GM10847 (cell line): Measurements from ENCODE around the gene GALNTL6.

Experiments used
- POLR2A ChIP-seq: IDR thresholded peaks from 2 replicates; pipeline ENCODE4 v1.6.1; 2011; ENCODE audit not compliant: insufficient read length; ENCODE audit errors: extremely low read depth

The GALNTL6 gene

GRCh38 chr4:173014836-173015235 is 1201.6 kb downstream of the GALNTL6 start:
- TF ChIP-seq POLR2A = no peak

GRCh38 chr4:173017802-173018201 is 1204.6 kb downstream of the GALNTL6 start:
- TF ChIP-seq POLR2A = no peak

DNA sequence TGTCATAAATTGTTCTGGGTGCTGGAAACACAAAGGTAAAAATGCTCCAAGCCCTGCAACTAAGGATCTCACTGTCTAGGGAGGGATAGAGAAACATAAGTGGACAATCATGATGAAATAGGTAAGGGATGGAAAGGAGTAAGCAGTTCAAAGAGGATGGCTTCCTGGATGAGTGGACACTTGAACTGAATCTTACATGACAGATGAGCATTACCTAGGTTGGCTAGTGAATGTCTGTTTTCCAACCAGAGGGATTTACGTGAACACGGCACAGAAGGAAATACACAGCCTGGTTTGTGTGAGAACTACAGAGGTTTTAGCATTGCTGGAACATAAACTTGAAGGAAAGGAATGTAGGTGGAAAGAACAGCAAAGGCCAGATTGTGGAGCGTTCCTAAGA is 1205.2 kb downstream of the GALNTL6 start:
- TF ChIP-seq POLR2A = no peak

GRCh38 chr4:173019664-173020063 is 1206.5 kb downstream of the GALNTL6 start:
- TF ChIP-seq POLR2A = no peak

GRCh38 chr4:173024203-173024602 is 1211.0 kb downstream of the GALNTL6 start:
- TF ChIP-seq POLR2A = no peak

- TF ChIP-seq POLR2A = no peak
Measured at GRCh38 chr4:173025131-173025530, 1211.9 kb downstream of the GALNTL6 start.

GRCh38 chr4:173037242-173037641 is 1224.0 kb downstream of the GALNTL6 start:
- no peak for TF ChIP-seq POLR2A

GRCh38 chr4:173038192-173038896 is 1225.1 kb downstream of the GALNTL6 start:
- no peak for TF ChIP-seq POLR2A

- no peak for TF ChIP-seq POLR2A
Measured at GRCh38 chr4:173039617-173040577, 1226.7 kb downstream of the GALNTL6 start.

DNA sequence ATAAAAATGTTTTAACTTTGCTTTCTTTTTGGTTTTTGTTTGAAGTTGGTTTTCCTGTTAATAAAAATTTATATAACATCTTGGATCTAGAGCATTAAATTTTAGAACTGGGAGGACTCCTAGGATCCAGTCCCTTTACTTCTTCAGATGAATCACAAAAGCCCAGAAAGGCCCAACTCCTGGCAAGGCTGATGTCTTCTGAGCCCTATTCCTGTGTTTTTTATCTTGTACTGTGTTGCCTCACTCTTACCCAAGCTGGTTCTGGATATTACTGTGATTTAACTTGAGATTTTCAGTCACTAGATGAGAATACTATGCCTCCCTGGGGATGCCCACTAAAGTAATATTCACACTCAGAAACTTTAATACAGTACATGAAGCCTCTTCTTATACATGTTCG is 1228.3 kb downstream of the GALNTL6 start:
- TF ChIP-seq POLR2A = no peak

DNA sequence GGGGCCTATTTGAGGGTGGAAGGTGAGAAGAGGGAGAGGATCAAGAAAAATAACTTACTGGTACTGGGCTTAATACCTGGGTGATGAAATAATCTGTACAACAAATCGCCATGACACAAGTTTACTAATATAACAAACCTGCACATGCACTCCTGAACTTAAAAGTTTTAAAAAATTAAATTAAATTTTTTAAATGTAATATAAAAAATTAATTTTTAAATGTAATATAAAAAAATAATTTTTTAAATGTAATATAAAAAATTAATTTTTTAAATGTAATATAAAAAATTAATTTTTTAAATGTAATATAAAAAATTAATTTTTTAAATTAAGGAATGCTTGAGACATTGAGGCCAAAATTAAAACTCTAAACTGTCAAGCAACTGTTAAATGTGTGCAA is 1231.1 kb downstream of the GALNTL6 start:
- TF ChIP-seq POLR2A = no peak

GRCh38 chr4:173045571-173045970 is 1232.4 kb downstream of the GALNTL6 start:
- TF ChIP-seq POLR2A = no peak

GRCh38 chr4:173046144-173046543 is 1232.9 kb downstream of the GALNTL6 start:
- no peak for TF ChIP-seq POLR2A

GRCh38 chr4:173046818-173047217 is 1233.6 kb downstream of the GALNTL6 start:
- no peak for TF ChIP-seq POLR2A

DNA sequence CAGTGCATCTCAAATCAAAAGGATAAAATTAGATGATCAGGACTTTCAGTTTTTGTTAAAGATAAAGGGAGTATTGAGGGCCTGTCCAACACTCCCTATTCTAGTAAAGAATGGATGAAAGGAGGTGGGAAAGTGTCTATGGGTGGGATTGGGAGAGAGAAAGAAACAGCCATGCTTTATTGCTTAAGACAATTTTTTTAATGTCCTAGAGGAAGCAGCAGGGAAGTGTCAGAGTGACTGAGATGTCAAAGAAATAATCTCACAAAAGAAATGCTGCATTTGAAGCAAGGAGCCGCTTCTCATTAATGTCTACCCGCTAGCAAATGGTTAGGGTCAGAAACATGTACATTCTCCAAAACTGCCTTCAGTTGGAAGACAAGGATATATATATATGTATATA is 1238.0 kb downstream of the GALNTL6 start:
- TF ChIP-seq POLR2A = no peak

GRCh38 chr4:173051716-173052115 is 1238.5 kb downstream of the GALNTL6 start:
- TF ChIP-seq POLR2A = no peak
